Astrocyte (in vitro differentiated cells and primary cell): Measurements from ENCODE around the gene ARHGEF10L.

ENCODE experiments used
- EZH2 ChIP-seq: IDR thresholded peaks from 2 replicates; pipeline ENCODE4 v1.6.1; 2012; ENCODE audit warnings: mild to moderate bottlenecking, low read length, inconsistent platforms; ENCODE audit not compliant: insufficient read depth
- TF ChIP-seq, protein P1 (sequence below): IDR thresholded peaks from 2 replicates; pipeline ENCODE4 v1.5.1; 2011; ENCODE audit warnings: low read depth, mild to moderate bottlenecking, inconsistent platforms, low read length, moderate library complexity; ENCODE audit not compliant: insufficient read depth

DNA sequence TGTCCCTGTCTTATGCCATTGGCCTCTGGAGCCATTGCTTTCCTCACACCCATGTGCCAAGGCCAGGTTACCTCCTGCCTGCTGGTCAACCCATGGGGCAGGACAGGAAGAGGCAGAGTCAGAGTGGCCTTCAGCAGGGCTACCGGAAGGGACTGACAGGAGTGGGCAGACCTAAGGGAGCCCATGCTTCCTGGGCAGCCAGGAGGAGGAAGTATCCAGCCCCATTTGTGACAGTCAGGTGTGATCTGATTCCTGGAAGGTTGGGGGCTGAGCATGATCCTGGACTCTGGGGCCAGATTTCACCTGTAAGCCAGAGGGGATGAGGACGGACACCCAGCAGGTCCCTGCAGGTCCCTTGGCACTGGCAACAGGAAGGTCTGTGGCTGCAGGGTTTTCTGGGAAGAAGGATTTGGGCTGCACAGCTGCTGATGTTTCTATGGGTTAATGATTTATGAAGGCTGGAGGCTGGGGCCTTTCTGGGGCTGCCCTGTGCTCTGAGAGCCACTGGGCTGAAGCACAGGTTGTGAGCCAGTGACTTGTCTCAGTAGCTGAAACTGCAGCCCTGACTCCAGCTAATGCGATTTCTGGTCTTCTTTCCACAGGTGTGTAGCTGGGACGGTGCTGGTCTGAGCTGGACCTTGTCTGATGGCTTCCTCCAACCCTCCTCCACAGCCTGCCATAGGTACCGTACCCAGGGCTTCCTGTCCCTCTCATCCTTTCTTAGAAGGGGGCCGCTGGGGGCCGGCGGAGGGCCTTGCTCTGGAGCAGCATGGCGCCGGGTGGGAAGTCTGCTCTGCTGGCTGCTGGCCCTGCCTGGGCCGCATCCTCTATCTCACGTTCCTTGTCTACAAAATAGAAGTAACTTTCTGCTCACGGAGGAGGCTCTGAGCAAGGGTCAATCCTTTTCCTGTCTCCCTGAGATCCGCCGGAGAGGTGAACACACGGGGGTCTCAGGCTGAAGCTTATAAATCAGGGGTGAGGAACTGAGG is 40.7 kb downstream of the ARHGEF10L start:
- TF ChIP-seq, protein P1, sequence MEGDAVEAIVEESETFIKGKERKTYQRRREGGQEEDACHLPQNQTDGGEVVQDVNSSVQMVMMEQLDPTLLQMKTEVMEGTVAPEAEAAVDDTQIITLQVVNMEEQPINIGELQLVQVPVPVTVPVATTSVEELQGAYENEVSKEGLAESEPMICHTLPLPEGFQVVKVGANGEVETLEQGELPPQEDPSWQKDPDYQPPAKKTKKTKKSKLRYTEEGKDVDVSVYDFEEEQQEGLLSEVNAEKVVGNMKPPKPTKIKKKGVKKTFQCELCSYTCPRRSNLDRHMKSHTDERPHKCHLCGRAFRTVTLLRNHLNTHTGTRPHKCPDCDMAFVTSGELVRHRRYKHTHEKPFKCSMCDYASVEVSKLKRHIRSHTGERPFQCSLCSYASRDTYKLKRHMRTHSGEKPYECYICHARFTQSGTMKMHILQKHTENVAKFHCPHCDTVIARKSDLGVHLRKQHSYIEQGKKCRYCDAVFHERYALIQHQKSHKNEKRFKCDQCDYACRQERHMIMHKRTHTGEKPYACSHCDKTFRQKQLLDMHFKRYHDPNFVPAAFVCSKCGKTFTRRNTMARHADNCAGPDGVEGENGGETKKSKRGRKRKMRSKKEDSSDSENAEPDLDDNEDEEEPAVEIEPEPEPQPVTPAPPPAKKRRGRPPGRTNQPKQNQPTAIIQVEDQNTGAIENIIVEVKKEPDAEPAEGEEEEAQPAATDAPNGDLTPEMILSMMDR, result no peak
- TF ChIP-seq EZH2, result no peak
